Renal cortical epithelial cell (primary cell): ENCODE data around the gene APBA3. TPM values are rescaled to one million over a fixed set of nuclear protein-coding genes. Genes with fewer than 3 reads are reported as not detected.
A peak's percentile ranks its signal among the peaks of the same experiment; 100 is the strongest.

Source experiments
- DNase-seq: peaks from one replicate; pipeline ENCODE4 v3.0.0-alpha.2; 2011; ENCODE audit warnings: low read depth
- total RNA-seq: library from RNA; depleted of rRNA; stranded (reverse); fragments of >200 nt; gene quantifications from 2 replicates; pipeline ENCODE4 v1.2.3, GENCODE V29; 2014

Gene APBA3
- total RNA-seq, 1 donor from 2014 or later, result 24.7 TPM

DNA sequence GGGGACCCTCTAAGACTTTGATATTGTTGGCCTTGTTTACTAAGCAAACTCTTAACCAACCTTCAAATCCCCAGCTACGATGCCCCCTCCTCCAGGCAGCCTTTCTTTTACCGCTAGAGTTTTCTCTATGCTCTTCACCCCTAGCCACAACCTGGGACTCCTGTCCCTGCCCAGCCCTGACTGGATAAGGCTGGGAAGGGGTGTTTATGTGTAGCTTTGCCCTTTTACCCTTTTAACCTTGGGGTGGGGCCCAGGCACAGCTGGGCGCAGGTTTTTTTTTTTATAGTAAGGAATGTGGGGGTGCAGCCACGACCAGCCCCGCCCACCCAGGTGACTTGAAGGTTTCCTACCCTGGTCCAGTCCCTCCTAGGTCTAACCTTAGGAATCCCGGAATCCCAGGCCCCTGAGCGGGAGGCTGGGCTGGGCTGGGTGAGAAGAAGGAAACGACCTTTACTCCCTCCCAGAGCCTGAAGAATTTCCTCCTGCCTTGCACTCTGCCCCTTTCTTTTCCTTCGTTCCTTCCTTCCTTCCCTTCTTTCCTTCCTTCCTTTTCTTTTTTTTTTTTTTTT, 41.1 kb downstream of the APBA3 start:
- DNase-seq, result no peak

- DNase-seq, result no peak
Measured at GRCh38 chr19:3719868-3720267, 41.6 kb downstream of the APBA3 start.

GRCh38 chr19:3716147-3716668, 45.3 kb downstream of the APBA3 start:
- no peak for DNase-seq

- DNase-seq, result no peak
Measured at GRCh38 chr19:3712663-3713611, 48.6 kb downstream of the APBA3 start.

DNA sequence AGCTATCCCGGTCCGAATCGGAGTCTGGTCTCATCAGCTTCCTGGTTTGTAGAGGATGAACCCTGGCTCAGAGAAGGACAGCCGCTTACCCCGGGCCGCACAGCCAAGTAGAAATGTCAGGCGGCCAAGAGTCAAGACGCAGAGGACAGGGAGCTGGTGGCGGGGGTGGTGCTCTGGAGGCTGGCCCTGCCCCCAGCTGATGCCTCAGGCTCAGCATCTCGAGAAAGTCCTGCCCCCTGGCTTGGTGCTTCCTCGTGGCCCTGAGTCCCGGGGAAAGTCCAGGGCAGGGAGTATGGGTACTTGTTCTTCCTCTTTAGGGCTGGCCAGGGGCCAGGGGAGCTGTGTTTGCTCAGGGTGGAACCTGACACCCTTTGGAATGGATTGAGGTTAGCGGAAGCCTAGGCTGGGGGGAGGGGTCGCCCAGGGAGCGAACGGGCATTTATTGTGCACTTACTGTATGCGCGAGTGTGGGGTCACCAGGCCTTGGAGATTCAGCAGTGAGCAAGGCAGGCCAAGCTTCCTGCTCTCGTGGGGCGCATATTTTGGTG, 51.2 kb downstream of the APBA3 start:
- peak; percentile 59 for DNase-seq

DNA sequence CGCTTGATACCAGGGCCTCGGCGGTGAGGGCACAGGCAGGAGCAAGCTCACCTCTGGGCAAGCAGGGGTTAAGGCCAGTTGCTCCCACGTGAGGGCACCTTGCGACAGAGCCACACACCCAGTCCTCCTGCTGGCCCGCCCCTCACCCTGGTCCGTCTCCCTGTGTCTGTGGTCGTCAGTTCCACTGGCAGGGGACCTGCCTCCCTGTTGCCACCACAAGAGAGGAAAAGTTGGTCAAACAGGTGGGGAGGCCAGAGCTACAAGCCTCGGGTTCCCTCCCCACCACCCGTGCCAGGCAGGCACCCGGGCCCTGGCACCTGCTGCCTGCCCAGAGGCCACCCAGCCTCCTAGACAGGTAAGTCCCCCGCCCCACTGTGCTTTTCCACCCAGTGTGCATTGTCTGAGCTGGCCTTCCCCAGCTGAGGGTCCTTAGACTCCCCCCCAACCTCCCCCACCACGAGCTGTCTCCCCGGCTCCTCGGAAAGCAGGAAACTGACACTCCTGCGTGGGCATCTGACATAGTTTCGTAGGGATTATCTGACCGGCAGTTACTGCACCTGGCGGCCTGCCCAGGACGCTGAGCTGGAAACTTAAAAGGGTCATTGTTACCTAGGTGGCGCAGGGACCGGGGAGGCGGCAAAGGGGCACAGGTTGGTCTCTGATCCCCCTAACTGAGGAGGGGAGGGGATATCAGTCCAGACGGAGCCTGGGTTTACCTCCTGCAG, 53.1 kb downstream of the APBA3 start, which contains the start of gene TJP3:
Gene TJP3 (plus strand): TSS at position 178 of the 725 bp plus-strand sequence. CDS start 20,049 bp downstream, outside the sequence.
- no peak for DNase-seq

GRCh38 chr19:3707868-3708206, 53.7 kb downstream of the APBA3 start:
- no peak for DNase-seq

DNA sequence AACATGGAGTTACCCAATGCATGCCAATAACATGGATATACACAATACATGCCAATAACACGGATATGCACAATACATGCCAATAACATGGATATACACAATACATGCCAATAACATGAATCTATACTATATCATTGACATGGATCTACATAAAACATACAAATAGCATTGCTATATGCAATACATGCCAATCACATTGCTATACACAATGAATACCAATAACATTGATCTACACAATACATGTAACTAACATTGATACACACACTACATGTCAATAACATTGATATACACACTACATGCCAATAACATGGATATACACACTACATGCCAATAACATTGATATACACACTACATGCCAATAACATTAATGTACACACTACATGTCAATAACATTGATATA, 60.3 kb downstream of the APBA3 start:
- DNase-seq, result no peak

Other genes starting within 250 kb of the APBA3 start
- not detected in 2 replicates for gene TEKTIP1, start 222.5 kb downstream of the APBA3 start, total RNA-seq
- 156 and 227 TPM in 2 replicates for gene MFSD12, start 204.1 kb downstream of the APBA3 start, total RNA-seq
- 84.2 and 93.8 TPM in 2 replicates for gene HMG20B, start 188.7 kb downstream of the APBA3 start, total RNA-seq
- gene GIPC3, start 176.2 kb downstream of the APBA3 start, total RNA-seq, result not detected in 2 replicates
- gene TBXA2R, start 154.8 kb downstream of the APBA3 start, total RNA-seq, result 0.50 TPM in 1 of 2 replicates, not detected in the other
- gene CACTIN, start 134.9 kb downstream of the APBA3 start, total RNA-seq, result 19.1 and 32.4 TPM in 2 replicates
- 8.0 and 38.4 TPM in 2 replicates for gene PIP5K1C, start 61.2 kb downstream of the APBA3 start, total RNA-seq
- 1.1 and 11.5 TPM in 2 replicates for gene TJP3, start 53.3 kb downstream of the APBA3 start, total RNA-seq
- 14.9 and 82.8 TPM in 2 replicates for gene MRPL54, start 990 bp upstream of the APBA3 start, total RNA-seq
- not detected in 2 replicates for gene RAX2, start 10.5 kb upstream of the APBA3 start, total RNA-seq
- 0.35 and 0.69 TPM in 2 replicates for gene MATK, start 24.7 kb upstream of the APBA3 start, total RNA-seq
- gene ZFR2, start 107.3 kb upstream of the APBA3 start, total RNA-seq, result 0.25 TPM in 1 of 2 replicates, not detected in the other
- gene ATCAY, start 119.0 kb upstream of the APBA3 start, total RNA-seq, result not detected in 2 replicates
- not detected in 2 replicates for gene NMRK2, start 171.4 kb upstream of the APBA3 start, total RNA-seq
- gene DAPK3, start 209.4 kb upstream of the APBA3 start, total RNA-seq, result 217 and 258 TPM in 2 replicates
- 1,993 and 2,707 TPM in 2 replicates for gene EEF2, start 223.8 kb upstream of the APBA3 start, total RNA-seq
- gene PIAS4, start 246.0 kb upstream of the APBA3 start, total RNA-seq, result 13.2 and 31.2 TPM in 2 replicates